PFSK-1 (cell line): ENCODE measurements around the gene CCND3.

Experiments
- TAF1 ChIP-seq: IDR thresholded peaks from 2 replicates; pipeline ENCODE4 v1.6.1; 2012; ENCODE audit warnings: low read length, control low read depth, borderline replicate concordance; ENCODE audit not compliant: insufficient read depth
- TF ChIP-seq, protein P1 (sequence below), 2 experiments: IDR thresholded peaks; 2 replicates each; pipeline versions ENCODE4 v1.6.1 to v1.8.0; 2011 to 2012; ENCODE audit warnings: low read depth in 2 of 2, low read length in 2 of 2, control low read depth in 1 of 2, inconsistent platforms in 1 of 2, mild to moderate bottlenecking in 1 of 2, moderate library complexity in 1 of 2; ENCODE audit not compliant: insufficient read depth in 1 of 2

DNA sequence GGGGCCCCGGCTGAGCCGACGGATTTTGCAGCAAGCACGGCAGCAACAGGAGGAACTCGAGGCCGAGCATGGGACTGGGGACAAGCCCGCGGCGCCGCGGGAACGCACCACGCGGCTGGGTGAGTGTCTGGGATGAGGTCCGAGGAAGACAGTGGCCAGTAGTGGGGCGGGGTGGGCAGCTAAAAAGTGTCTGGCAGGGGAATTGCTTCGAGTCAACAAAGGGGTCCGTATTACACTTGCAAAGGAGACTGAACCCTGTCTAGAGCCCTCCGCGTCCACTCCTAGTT is 20.0 kb downstream of the CCND3 start:
- no peak for TF ChIP-seq TAF1
- TF ChIP-seq, protein P1, sequence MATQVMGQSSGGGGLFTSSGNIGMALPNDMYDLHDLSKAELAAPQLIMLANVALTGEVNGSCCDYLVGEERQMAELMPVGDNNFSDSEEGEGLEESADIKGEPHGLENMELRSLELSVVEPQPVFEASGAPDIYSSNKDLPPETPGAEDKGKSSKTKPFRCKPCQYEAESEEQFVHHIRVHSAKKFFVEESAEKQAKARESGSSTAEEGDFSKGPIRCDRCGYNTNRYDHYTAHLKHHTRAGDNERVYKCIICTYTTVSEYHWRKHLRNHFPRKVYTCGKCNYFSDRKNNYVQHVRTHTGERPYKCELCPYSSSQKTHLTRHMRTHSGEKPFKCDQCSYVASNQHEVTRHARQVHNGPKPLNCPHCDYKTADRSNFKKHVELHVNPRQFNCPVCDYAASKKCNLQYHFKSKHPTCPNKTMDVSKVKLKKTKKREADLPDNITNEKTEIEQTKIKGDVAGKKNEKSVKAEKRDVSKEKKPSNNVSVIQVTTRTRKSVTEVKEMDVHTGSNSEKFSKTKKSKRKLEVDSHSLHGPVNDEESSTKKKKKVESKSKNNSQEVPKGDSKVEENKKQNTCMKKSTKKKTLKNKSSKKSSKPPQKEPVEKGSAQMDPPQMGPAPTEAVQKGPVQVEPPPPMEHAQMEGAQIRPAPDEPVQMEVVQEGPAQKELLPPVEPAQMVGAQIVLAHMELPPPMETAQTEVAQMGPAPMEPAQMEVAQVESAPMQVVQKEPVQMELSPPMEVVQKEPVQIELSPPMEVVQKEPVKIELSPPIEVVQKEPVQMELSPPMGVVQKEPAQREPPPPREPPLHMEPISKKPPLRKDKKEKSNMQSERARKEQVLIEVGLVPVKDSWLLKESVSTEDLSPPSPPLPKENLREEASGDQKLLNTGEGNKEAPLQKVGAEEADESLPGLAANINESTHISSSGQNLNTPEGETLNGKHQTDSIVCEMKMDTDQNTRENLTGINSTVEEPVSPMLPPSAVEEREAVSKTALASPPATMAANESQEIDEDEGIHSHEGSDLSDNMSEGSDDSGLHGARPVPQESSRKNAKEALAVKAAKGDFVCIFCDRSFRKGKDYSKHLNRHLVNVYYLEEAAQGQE (IDR thresholded peaks at IDR 0.05; ENCODE audit: insufficient read depth in 1 of 2, low read depth in 2 of 2, low read length in 2 of 2): no peak
